Measurements from ENCODE around the gene FRS2. TPM values are rescaled to one million over a fixed set of nuclear protein-coding genes. Genes with fewer than 3 reads are reported as not detected.

Gene FRS2, protein sequence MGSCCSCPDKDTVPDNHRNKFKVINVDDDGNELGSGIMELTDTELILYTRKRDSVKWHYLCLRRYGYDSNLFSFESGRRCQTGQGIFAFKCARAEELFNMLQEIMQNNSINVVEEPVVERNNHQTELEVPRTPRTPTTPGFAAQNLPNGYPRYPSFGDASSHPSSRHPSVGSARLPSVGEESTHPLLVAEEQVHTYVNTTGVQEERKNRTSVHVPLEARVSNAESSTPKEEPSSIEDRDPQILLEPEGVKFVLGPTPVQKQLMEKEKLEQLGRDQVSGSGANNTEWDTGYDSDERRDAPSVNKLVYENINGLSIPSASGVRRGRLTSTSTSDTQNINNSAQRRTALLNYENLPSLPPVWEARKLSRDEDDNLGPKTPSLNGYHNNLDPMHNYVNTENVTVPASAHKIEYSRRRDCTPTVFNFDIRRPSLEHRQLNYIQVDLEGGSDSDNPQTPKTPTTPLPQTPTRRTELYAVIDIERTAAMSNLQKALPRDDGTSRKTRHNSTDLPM
- 15.9 TPM for total RNA-seq
- 8.4 TPM for polyA plus RNA-seq
- long read RNA-seq, donor 1, partial matches to known transcripts = 0 of 1 reads
- long read RNA-seq, donor 1, other reads (novel, unspliced or antisense) = 0 of 1 reads
- long read RNA-seq, donor 2 = 0 reads
- long read RNA-seq, donor 3 = 0 reads
- long read RNA-seq, donor 4, partial matches to known transcripts = 0 of 1 reads
- long read RNA-seq, donor 4, other reads (novel, unspliced or antisense) = 0 of 1 reads
- long read RNA-seq, donor 5, partial matches to known transcripts = 0 of 5 reads
- long read RNA-seq, donor 5, other reads (novel, unspliced or antisense) = 0 of 5 reads
- long read RNA-seq, donor 6, transcript FRS2-206 (9 exons, 1,952 nt) = major isoform, 5 of 5 reads
- long read RNA-seq, donor 6, partial matches to known transcripts = 0 of 5 reads
- long read RNA-seq, donor 6, other reads (novel, unspliced or antisense) = 0 of 5 reads
- long read RNA-seq, donor 7, partial matches to known transcripts = 12 of 14 reads
- long read RNA-seq, donor 7, other reads (novel, unspliced or antisense) = 0 of 14 reads
- long read RNA-seq, donor 8 = 0 reads
- long read RNA-seq, donor 9, partial matches to known transcripts = 0 of 1 reads
- long read RNA-seq, donor 9, other reads (novel, unspliced or antisense) = 0 of 1 reads
- long read RNA-seq, donor 10 = 0 reads

DNA sequence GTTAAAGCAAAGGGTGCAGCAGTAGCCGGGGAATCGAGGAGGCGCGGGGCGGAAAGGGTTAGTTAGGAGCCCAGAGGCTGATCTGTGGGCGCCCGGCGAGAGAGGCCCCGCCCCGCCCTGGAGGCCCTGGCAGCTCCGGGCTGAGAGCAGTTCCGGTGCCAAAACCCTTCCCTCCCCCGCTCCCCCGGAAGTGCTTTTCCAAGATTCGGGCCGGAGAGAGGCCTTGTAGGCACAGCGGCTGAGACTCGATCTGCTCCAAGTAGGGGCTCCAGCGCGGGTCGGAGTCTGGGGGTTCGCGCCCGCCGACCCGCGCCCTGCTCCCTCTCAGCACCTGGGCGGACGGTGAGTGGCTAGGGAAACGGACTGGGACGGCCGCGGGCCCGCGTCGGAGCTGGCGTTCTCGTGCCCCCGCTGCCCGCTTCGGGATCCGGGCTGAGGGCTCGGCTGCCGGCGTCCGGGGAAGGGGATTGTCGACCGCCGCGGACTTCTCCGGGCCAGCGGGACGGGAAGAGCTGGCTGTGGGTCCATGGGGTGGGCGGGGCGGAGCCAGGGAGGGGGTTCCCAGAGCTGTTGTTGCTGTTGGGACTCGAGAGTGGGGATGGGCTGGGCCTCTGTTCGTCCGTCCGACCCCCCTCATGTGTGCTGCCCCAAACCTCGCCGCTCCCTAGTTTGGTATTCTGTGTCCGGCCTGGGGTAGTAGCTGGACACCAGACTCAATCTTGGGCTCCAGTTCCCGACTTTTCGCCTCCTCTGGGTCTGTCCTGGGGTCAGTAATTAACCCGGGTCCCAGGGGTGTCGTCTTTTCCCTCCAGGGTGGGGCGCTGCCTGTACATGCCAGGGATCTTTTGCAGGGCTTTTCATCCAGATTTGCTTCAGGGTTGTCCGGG is at the start of gene FRS2:
Gene FRS2, plus strand, starts transcription at position 200 of the 887 bp plus-strand sequence. CDS start 98,643 bp downstream, outside the sequence.
- H3K9me3 ChIP-seq (ENCODE audit: control insufficient read depth in 2 of 2, insufficient read depth in 1 of 2, low read length in 1 of 2) = no peaks in the 10 kb centered on the region
- H3K36me3 ChIP-seq (ENCODE audit: control insufficient read depth in 2 of 2, insufficient read depth in 2 of 2, low read length in 1 of 2) = no peaks in the 10 kb centered on the region
- H3K27me3 ChIP-seq (ENCODE audit: control insufficient read depth in 2 of 2, insufficient read depth in 1 of 2, low read length in 1 of 2) = no peaks in the 10 kb centered on the region
- H3K4me1 ChIP-seq (ENCODE audit: control insufficient read depth in 2 of 2, insufficient read depth in 2 of 2, low read length in 2 of 2) = peaks cover 6 to 10% of the 10 kb centered on the region in 2 donors
- peak within 1 kb of the TSS; percentile 88 for H3K27ac ChIP-seq (ENCODE audit: low read depth in 1 of 2, low read length in 1 of 2)
- DNase-seq (ENCODE audit: low read depth in 6 of 9, low spot score in 9 of 9) = peak; percentile 66 to 92 (median 79)
- WGBS = under 1% methylated on average over 68 of the region's 68 CpGs
- H3K4me3 ChIP-seq (ENCODE audit: low read length in 2 of 2) = peak within 1 kb of the TSS; percentile 67 to 68

DNA sequence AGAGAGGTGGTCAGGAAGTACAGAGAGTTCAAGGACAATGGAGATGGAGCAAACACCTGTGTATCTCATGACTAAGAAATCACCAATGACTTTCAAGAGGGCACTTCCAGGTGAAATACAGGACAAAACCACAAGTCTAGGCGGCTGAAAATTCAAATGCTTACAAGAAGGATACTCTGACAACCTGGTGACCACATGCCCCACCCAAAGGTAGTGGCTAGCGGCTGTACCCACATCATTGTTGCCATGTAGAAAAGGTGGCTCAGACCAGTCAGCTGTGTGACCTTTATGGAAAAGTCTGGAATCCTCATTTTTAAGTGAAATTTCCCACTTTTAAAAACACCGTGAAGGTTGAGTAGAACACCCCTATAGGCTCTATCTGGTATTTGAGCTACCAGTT is 48.6 kb upstream of the FRS2 start:
- Histone ChIP-seq H3K9me3 (ENCODE audit: control insufficient read depth in 2 of 2, insufficient read depth in 1 of 2, low read length in 1 of 2) (no peaks in the 10 kb centered on the region), H3K27ac (ENCODE audit: low read depth in 1 of 2, low read length in 1 of 2) (no peak overlapping the region), H3K36me3 (ENCODE audit: control insufficient read depth in 2 of 2, insufficient read depth in 2 of 2, low read length in 1 of 2) (no peaks in the 10 kb centered on the region), H3K27me3 (ENCODE audit: control insufficient read depth in 2 of 2, insufficient read depth in 1 of 2, low read length in 1 of 2) (no peaks in the 10 kb centered on the region), H3K4me3 (ENCODE audit: low read length in 2 of 2) (no peak overlapping the region), H3K4me1 (ENCODE audit: control insufficient read depth in 2 of 2, insufficient read depth in 2 of 2, low read length in 2 of 2) (peaks cover 7 to 8% of the 10 kb centered on the region in 2 donors)
- DNase-seq (ENCODE audit: low read depth in 6 of 9, low spot score in 9 of 9) = no peak
- 100% methylated on average over 3 of the region's 3 CpGs for WGBS

DNA sequence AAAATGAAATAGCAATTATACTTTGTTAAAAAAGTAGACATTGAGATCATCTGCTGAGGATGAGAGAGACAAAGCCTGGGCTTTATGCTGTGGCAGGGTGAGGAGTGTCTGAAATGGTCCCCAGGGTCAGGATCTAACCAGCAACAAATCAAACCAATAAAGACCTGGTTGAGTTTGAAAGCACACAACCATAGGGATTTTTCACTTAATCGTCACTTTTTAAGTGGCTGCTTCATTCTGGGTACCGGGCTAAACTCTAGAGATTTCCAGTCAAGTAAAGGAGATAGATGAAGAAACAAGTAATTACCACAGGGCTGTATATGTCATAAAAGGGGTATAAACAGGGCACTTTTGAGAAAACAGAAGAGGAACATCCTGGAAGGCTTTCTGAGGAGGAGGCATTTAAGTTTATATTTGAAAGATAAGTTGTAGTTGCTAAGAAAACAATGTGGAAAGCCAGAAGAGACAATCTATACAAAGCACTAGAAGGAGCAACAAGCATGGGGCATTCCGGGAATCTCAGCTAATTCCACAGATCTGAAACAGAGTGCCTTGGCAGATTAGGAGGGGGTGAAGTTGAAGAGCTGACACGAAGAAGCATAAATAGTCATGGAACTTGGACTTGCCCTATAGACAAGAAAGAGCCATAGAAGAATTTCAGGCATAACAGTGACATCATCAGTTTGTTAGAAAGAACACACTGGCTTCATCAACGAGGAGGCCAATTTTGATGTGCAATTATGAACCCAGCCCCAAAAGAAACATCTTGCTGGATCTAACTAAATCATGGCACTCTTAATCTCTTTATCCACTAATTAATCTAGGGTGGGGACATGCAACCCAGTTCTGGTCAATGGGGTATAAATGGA is 46.9 kb upstream of the FRS2 start:
- peaks cover 7 to 8% of the 10 kb centered on the region in 2 donors for H3K4me1 ChIP-seq (ENCODE audit: control insufficient read depth in 2 of 2, insufficient read depth in 2 of 2, low read length in 2 of 2)
- no peak overlapping the region for H3K27ac ChIP-seq (ENCODE audit: low read depth in 1 of 2, low read length in 1 of 2)

DNA sequence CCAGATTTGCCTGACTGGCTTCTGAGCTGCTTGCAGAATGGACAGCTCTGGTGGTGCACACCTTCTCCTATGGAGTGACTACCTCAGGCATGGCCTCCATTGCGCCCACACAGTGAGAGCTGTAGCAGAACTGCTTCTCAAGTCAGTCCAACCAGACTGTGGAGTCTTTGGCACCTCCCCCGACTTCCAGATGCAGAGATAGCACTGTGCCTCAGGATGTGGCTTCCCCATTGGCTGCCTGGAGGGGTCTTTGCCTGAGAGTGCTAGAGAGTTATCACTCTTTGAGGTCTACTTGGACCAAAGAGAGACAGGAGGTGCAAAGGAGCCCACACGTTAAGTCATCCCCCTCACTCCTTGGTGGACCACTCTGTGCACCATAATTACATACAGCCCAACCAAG is 44.8 kb upstream of the FRS2 start:
- WGBS = 78% methylated on average over 3 of the region's 3 CpGs
- Histone ChIP-seq H3K27ac (ENCODE audit: low read depth in 1 of 2, low read length in 1 of 2) (no peak overlapping the region), H3K27me3 (ENCODE audit: control insufficient read depth in 2 of 2, insufficient read depth in 1 of 2, low read length in 1 of 2) (no peaks in the 10 kb centered on the region), H3K4me1 (ENCODE audit: control insufficient read depth in 2 of 2, insufficient read depth in 2 of 2, low read length in 2 of 2) (peaks cover 7 to 8% of the 10 kb centered on the region in 2 donors), H3K4me3 (ENCODE audit: low read length in 2 of 2) (no peak overlapping the region), H3K9me3 (ENCODE audit: control insufficient read depth in 2 of 2, insufficient read depth in 1 of 2, low read length in 1 of 2) (no peaks in the 10 kb centered on the region), H3K36me3 (ENCODE audit: control insufficient read depth in 2 of 2, insufficient read depth in 2 of 2, low read length in 1 of 2) (no peaks in the 10 kb centered on the region)
- peak in 5 of 9 donors; percentile 6 to 57 (median 13) for DNase-seq (ENCODE audit: low read depth in 6 of 9, low spot score in 9 of 9)

More for the DNA sequence above, 46.9 kb upstream of the FRS2 start:
- no peak for DNase-seq (ENCODE audit: low read depth in 6 of 9, low spot score in 9 of 9)
- WGBS = 95% methylated on average over 5 of the region's 5 CpGs
- Histone ChIP-seq H3K9me3 (ENCODE audit: control insufficient read depth in 2 of 2, insufficient read depth in 1 of 2, low read length in 1 of 2) (no peaks in the 10 kb centered on the region), H3K27me3 (ENCODE audit: control insufficient read depth in 2 of 2, insufficient read depth in 1 of 2, low read length in 1 of 2) (no peaks in the 10 kb centered on the region), H3K4me3 (ENCODE audit: low read length in 2 of 2) (no peak overlapping the region), H3K36me3 (ENCODE audit: control insufficient read depth in 2 of 2, insufficient read depth in 2 of 2, low read length in 1 of 2) (no peaks in the 10 kb centered on the region)

DNA sequence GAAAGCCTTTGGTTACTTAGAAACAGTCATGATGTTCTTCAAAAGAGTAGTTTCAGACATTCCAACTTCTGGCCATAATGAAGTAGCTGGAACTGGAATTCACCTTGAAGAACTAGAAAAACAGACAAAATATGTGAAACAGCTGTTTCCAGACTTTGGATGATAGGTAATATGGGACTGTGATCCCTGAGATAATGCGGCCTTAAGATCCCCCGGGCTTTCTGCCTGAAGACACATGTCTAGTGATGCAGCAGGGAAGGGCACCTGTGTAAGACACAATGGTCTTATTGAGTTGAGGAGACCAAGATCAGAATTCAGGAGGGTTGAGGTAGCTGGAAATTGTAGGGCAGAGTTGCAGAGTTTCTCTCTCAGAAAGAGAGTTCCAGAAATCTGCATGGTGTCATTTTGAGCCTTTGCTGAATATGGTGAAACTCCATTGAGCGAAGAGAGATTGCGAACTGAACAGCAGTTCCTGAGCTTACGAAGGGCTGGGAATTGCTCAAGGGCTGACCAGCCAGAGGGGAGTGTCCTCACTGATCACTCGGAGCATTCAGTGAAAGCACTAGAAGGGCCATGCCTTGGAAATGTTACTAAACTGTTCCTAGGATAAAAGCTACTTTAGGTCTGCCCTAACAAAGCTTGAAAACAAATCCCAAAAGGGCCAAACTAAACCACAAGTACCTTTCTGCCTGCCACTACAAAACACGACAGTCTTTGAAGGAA is 41.7 kb upstream of the FRS2 start:
- Histone ChIP-seq H3K4me1 (ENCODE audit: control insufficient read depth in 2 of 2, insufficient read depth in 2 of 2, low read length in 2 of 2) (peaks cover 7 to 8% of the 10 kb centered on the region in 2 donors), H3K27ac (ENCODE audit: low read depth in 1 of 2, low read length in 1 of 2) (no peak overlapping the region), H3K36me3 (ENCODE audit: control insufficient read depth in 2 of 2, insufficient read depth in 2 of 2, low read length in 1 of 2) (no peaks in the 10 kb centered on the region), H3K27me3 (ENCODE audit: control insufficient read depth in 2 of 2, insufficient read depth in 1 of 2, low read length in 1 of 2) (no peaks in the 10 kb centered on the region), H3K9me3 (ENCODE audit: control insufficient read depth in 2 of 2, insufficient read depth in 1 of 2, low read length in 1 of 2) (no peaks in the 10 kb centered on the region), H3K4me3 (ENCODE audit: low read length in 2 of 2) (no peak overlapping the region)
- WGBS = 94% methylated on average over 7 of the region's 7 CpGs
- DNase-seq (ENCODE audit: low read depth in 6 of 9, low spot score in 9 of 9) = no peak

DNA sequence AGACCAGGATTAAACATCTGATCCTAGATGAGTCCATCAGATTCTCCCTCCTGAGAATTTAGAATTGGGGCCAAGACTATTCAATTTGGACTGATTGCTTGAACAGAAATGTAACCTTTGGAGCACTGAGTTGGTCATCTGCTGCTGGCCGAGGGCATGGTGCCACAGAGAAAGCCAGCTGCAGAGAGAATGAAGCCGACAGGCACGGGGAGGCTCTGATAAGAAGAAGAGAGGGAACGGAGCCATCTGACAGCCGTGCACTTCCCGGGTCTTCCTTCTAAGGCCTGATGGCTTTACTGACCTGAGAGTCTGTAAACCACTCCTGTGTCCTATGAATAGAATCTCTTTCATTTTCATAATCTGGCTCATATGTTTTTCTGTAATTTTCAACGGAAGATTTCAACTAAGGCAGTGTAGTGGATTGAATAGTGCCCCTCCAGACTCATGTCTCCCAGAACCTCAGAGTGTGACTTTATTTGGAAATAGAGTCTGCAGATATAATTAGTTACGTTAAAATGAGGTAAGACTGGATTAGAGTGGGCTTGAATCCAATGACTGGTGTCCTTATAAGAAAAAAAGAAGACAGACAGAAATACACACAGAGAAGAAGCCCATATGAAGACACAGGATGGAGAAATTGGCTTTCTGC is 39.1 kb upstream of the FRS2 start:
- WGBS = 97% methylated on average over 8 of the region's 8 CpGs
- no peaks in the 10 kb centered on the region for H3K9me3 ChIP-seq (ENCODE audit: control insufficient read depth in 2 of 2, insufficient read depth in 1 of 2, low read length in 1 of 2)
- H3K36me3 ChIP-seq (ENCODE audit: control insufficient read depth in 2 of 2, insufficient read depth in 2 of 2, low read length in 1 of 2) = no peaks in the 10 kb centered on the region
- no peaks in the 10 kb centered on the region for H3K4me1 ChIP-seq (ENCODE audit: control insufficient read depth in 2 of 2, insufficient read depth in 2 of 2, low read length in 2 of 2)
- H3K27ac ChIP-seq (ENCODE audit: low read depth in 1 of 2, low read length in 1 of 2) = no peak overlapping the region
- H3K27me3 ChIP-seq (ENCODE audit: control insufficient read depth in 2 of 2, insufficient read depth in 1 of 2, low read length in 1 of 2) = no peaks in the 10 kb centered on the region
- no peak overlapping the region for H3K4me3 ChIP-seq (ENCODE audit: low read length in 2 of 2)
- DNase-seq (ENCODE audit: low read depth in 6 of 9, low spot score in 9 of 9) = no peak

DNA sequence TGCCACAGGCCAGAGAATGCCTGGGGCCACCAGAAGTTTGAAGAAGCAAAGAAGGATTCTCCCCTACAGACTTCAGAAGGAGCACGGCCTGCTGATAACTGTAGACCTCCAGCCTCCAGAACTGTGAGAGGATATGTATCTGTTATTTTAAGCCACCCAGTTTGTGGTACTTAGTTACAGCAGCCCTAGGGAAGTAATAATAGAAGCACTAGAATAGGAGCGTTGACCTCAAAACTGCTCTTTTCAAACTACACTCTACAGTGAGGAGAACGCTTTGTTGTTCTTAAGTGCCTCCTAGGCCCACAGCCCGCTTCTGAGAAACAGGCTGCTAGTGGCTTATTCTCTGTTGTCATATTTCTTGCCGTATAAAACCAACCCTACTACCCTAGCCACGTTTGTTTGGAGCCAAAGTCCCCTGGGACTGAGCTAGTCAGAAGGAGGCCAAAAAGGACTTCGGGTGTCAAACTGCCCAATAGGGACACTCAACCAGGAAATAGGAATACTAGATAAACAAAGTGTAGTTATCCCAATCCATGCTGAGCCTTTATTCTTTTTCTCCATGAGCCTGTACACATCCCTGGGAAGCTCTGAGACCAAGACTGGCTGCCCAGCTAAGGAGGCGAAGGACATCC is 38.5 kb upstream of the FRS2 start:
- no peaks in the 10 kb centered on the region for H3K36me3 ChIP-seq (ENCODE audit: control insufficient read depth in 2 of 2, insufficient read depth in 2 of 2, low read length in 1 of 2)
- no peaks in the 10 kb centered on the region for H3K4me1 ChIP-seq (ENCODE audit: control insufficient read depth in 2 of 2, insufficient read depth in 2 of 2, low read length in 2 of 2)
- no peak for DNase-seq (ENCODE audit: low read depth in 6 of 9, low spot score in 9 of 9)
- H3K9me3 ChIP-seq (ENCODE audit: control insufficient read depth in 2 of 2, insufficient read depth in 1 of 2, low read length in 1 of 2) = no peaks in the 10 kb centered on the region
- no peak overlapping the region for H3K4me3 ChIP-seq (ENCODE audit: low read length in 2 of 2)
- no peak overlapping the region for H3K27ac ChIP-seq (ENCODE audit: low read depth in 1 of 2, low read length in 1 of 2)
- H3K27me3 ChIP-seq (ENCODE audit: control insufficient read depth in 2 of 2, insufficient read depth in 1 of 2, low read length in 1 of 2) = no peaks in the 10 kb centered on the region
- 96% methylated on average over 8 of the region's 8 CpGs for WGBS
